ENCODE data around the gene CCDC142. TPM values are rescaled to one million over a fixed set of nuclear protein-coding genes. Genes with fewer than 3 reads are reported as not detected.
"Not testable (repeated sequence)": the region's sequence is repeated elsewhere in the genome, so short reads cannot be mapped to it uniquely, and the experiment has no call there.

CCDC142 gene
- total and polyA plus RNA-seq, 2 experiments from 2014 or later = 5.1 to 12.3 TPM

GRCh38 chr2:74461187-74462053 is 21.4 kb downstream of the CCDC142 start:
- DNase-seq (ENCODE audit: low spot score) (peak; percentile 84), ATAC-seq (peak; percentile 1; the same call in 1 of the 3 replicates)
- 0 out of 2 replicates have a peak overlapping the region, but pooled peaks have one; percentile 32 for H3K27ac ChIP-seq (ENCODE audit: low read depth)
- H4K20me1 ChIP-seq (replicated peaks; ENCODE audit: insufficient read depth) = peaks cover 4% of the 10 kb centered on the region; the same call in 1 of the 2 replicates
- peaks cover 23% of the 10 kb centered on the region for H3K27me3 Mint-ChIP-seq (ENCODE audit: insufficient read depth, low read depth, poor library complexity)
- no peak overlapping the region for H3K4me3 Mint-ChIP-seq
- peaks cover 2% of the 10 kb centered on the region; the same call in 2 of the 3 replicates for H3K9me3 Mint-ChIP-seq
- H2AFZ ChIP-seq = no peak overlapping the region
- H3K36me3 Mint-ChIP-seq (ENCODE audit: low read depth) = peaks cover 17% of the 10 kb centered on the region
- H3K27me3 ChIP-seq (ENCODE audit: insufficient read depth) = no peaks in the 10 kb centered on the region
- H3K9me2 ChIP-seq (ENCODE audit: insufficient read depth) = no peaks in the 10 kb centered on the region
- H3K79me2 ChIP-seq (replicated peaks; ENCODE audit: insufficient read depth) = peaks cover 15% of the 10 kb centered on the region
- H3K4me2 ChIP-seq = no peak overlapping the region
- peaks cover 12% of the 10 kb centered on the region; the same call in 1 of the 2 replicates for H3F3A ChIP-seq (replicated peaks; ENCODE audit: low read depth)
- peak; percentile 55 to 64 for TF ChIP-seq CTCF (conservative IDR thresholded peaks at IDR 0.05; ENCODE audit: low read depth in 2 of 2)
- TF ChIP-seq EZH2 (IDR thresholded peaks at IDR 0.05; ENCODE audit: low read depth, unreplicated experiment) = no peak
- 0 out of 2 replicates have a peak, but pooled peaks have one; percentile 13 for TF ChIP-seq POLR2AphosphoS5 (IDR thresholded peaks at IDR 0.05; ENCODE audit: low read depth)
- no peak overlapping the region for H3K4me3 ChIP-seq
- H3K36me3 ChIP-seq (ENCODE audit: insufficient read depth) = no peaks in the 10 kb centered on the region; the same call in 1 of the 2 replicates
- H3K4me1 Mint-ChIP-seq = peaks cover 25% of the 10 kb centered on the region
- peaks cover 6% of the 10 kb centered on the region for H3K4me1 ChIP-seq (ENCODE audit: insufficient read depth)
- H3K27ac Mint-ChIP-seq = no peak overlapping the region

GRCh38 chr2:74460187-74460586 is 22.6 kb downstream of the CCDC142 start:
- peaks cover 12% of the 10 kb centered on the region; the same call in 1 of the 2 replicates for H3F3A ChIP-seq (replicated peaks; ENCODE audit: low read depth)
- peaks cover 35% of the 10 kb centered on the region for H3K4me1 Mint-ChIP-seq
- not testable (repeated sequence) for H3K9me2 ChIP-seq (ENCODE audit: insufficient read depth); H4K20me1 ChIP-seq (replicated peaks; ENCODE audit: insufficient read depth); H3K36me3 ChIP-seq (ENCODE audit: insufficient read depth); H2AFZ ChIP-seq; H3K9me3 Mint-ChIP-seq; DNase-seq (ENCODE audit: low spot score); H3K27ac Mint-ChIP-seq; H3K4me2 ChIP-seq; H3K27me3 ChIP-seq (ENCODE audit: insufficient read depth); H3K4me3 ChIP-seq; ATAC-seq; H3K27ac ChIP-seq (ENCODE audit: low read depth)
- peaks cover 17% of the 10 kb centered on the region for H3K36me3 Mint-ChIP-seq (ENCODE audit: low read depth)
- H3K79me2 ChIP-seq (replicated peaks; ENCODE audit: insufficient read depth) = peaks cover 15% of the 10 kb centered on the region
- peak overlapping the region; percentile 94; the same call in 2 of the 3 replicates for H3K4me3 Mint-ChIP-seq
- peaks cover 17% of the 10 kb centered on the region for H3K4me1 ChIP-seq (ENCODE audit: insufficient read depth)
- peaks cover 26% of the 10 kb centered on the region for H3K27me3 Mint-ChIP-seq (ENCODE audit: insufficient read depth, low read depth, poor library complexity)

GRCh38 chr2:74459503-74460118 is 23.2 kb downstream of the CCDC142 start:
- H3K27me3 ChIP-seq (ENCODE audit: insufficient read depth); H3K9me2 ChIP-seq (ENCODE audit: insufficient read depth); H3K27ac ChIP-seq (ENCODE audit: low read depth); H3K9me3 Mint-ChIP-seq; H2AFZ ChIP-seq; DNase-seq (ENCODE audit: low spot score); H3K36me3 ChIP-seq (ENCODE audit: insufficient read depth); ATAC-seq; H4K20me1 ChIP-seq (replicated peaks; ENCODE audit: insufficient read depth): not testable (repeated sequence)
- Histone ChIP-seq H3F3A (replicated peaks; ENCODE audit: low read depth) (peaks cover 12% of the 10 kb centered on the region; the same call in 1 of the 2 replicates), H3K4me3 (peak overlapping the region; percentile 99; the same call in 1 of the 2 replicates), H3K4me2 (peak overlapping the region; percentile 97), H3K79me2 (replicated peaks; ENCODE audit: insufficient read depth) (peaks cover 15% of the 10 kb centered on the region), H3K4me1 (ENCODE audit: insufficient read depth) (peaks cover 17% of the 10 kb centered on the region)
- peak overlapping the region; percentile 43; the same call in 1 of the 2 replicates for H3K27ac Mint-ChIP-seq
- H3K36me3 Mint-ChIP-seq (ENCODE audit: low read depth) = peaks cover 17% of the 10 kb centered on the region
- peaks cover 36% of the 10 kb centered on the region for H3K4me1 Mint-ChIP-seq
- H3K27me3 Mint-ChIP-seq (ENCODE audit: insufficient read depth, low read depth, poor library complexity) = peaks cover 31% of the 10 kb centered on the region
- peak overlapping the region; percentile 94 for H3K4me3 Mint-ChIP-seq

Measured in GM23338 (cell line).